ENCODE results near the gene CDK5RAP1.
"Not testable (repeated sequence)": the region's sequence is repeated elsewhere in the genome, so short reads cannot be mapped to it uniquely, and the experiment has no call there.

CDK5RAP1 gene, protein sequence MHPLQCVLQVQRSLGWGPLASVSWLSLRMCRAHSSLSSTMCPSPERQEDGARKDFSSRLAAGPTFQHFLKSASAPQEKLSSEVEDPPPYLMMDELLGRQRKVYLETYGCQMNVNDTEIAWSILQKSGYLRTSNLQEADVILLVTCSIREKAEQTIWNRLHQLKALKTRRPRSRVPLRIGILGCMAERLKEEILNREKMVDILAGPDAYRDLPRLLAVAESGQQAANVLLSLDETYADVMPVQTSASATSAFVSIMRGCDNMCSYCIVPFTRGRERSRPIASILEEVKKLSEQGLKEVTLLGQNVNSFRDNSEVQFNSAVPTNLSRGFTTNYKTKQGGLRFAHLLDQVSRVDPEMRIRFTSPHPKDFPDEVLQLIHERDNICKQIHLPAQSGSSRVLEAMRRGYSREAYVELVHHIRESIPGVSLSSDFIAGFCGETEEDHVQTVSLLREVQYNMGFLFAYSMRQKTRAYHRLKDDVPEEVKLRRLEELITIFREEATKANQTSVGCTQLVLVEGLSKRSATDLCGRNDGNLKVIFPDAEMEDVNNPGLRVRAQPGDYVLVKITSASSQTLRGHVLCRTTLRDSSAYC

DNA sequence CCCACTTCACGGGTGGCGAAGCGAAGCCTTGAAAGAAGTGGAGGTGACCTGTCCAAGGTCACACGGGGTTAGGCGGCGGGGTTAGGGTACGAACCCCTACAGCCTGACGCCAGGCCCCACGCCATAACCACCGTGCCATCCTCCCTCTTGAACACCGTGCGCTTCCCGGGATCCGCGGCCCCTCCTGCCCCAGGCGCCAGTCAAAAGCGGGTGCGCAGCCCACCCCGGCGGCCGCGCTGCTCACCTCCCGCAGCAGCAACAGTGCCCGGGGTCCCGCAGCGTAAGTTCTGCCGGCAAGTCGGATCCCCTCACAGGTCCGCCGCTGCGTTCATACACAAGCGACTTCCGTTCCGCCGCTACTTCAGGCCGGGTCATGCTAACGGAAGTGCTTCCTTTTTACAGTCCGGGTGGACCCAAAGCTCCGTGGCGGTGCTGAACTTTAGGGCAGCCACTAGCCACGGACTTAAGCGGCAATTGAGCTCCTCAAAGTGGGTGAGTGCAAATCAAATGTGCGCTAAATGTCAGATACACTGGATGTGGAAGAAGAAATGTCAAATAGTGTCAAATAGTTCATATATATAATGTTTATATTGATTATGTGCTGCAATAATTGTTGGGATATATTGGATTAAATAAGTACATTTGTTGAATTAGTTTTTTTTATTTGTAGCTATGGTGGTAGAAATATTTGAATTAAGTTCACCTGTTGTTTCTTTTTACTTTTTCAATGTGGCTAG is at the start of gene CDK5RAP1:
TSS of gene CDK5RAP1 (minus strand) at position 336 of the 737 bp plus-strand sequence. CDS start 4,455 bp downstream, outside the sequence.
- peak; percentile 87 for DNase-seq (ENCODE audit: low spot score)

DNA sequence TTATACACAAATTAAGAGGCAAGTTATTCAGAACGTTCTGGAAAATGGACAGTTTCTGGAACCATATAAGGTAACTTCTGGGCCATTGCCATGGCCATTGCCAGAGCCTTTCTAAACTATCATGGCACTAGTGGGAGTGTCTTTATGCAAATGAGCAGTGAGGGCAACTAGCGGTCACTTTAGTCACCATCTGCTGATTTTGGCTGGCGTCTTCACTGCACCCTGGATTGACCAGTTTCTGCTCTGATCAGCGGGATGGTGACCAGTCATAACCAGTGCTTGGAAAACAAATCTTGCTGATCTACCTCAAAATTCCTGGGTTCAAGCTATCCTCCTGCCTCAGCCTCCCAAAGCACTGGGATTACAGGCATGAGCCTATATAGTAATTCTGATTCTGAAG is 49.5 kb upstream of the CDK5RAP1 start:
- DNase-seq (ENCODE audit: low spot score) = no peak

DNA sequence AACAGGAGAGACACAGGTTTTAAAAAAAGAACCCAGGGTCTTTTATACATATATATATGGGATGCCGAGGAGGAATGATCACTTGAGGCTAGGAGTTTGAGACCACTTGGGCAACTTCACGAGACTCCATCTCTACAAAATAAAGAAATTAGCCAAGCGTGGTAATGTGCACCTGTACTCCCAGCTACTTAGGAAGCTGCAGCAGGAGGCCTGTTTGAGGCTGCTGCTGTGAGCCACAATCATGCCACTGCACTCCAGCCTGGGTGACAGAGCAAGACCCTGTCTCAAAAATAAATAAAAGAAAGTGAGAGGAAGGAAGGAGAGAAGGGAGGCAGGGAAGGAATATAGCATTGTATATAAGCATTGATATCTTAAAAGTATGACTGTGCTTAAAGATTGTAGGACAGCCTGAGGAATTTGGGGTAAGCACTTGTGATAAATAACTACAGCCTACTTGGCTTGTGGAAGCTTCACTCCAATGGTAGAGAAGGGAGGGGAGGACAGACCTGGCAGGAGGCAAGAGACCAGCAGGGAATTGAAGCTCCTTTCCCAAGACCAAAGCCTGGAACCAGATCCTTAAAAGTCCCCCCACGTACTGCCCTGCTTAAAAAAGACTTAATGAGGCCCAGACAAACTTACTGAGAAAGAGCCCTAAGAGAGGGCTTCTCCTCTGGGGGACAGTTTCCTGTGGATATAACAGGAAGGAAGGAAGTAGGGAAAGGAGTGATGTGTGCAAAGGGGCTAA is 44.7 kb upstream of the CDK5RAP1 start:
- no peak for DNase-seq (ENCODE audit: low spot score)

DNA sequence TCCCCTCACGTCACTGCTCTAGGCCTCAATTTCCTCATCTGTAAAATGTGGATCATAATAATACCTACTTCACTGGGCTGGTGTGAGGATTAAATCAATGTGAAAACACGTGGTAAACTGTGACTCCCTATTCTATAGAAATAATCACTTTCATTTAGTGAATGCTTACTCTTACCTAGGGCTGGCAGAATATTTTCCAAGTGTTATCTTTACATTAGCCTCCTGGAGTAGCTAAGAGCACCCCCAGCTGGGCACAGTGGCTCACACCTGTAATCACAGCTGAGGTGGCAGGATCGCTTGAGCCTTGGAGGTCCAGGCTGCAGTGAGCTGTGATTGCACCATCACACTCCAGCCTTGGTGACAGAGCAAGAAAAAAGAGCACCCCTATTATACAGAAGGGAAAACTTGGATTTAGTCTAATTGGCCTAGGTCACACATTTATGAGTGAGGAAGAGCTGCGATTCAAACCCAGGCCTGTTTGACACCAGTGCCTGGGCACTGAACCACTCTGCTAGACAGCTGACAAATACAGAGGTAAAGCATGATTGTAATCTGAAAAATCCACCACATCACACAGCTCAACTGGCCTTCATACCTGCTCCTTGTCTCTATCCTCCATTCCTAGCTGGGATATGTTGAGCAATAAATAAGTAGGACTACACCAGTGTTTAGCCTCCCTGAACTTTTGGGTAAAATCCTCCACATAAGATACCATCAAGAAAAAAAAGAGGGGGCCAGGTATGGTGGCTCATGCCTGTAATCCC is 43.7 kb upstream of the CDK5RAP1 start:
- DNase-seq (ENCODE audit: low spot score) = peak; percentile 30

DNA sequence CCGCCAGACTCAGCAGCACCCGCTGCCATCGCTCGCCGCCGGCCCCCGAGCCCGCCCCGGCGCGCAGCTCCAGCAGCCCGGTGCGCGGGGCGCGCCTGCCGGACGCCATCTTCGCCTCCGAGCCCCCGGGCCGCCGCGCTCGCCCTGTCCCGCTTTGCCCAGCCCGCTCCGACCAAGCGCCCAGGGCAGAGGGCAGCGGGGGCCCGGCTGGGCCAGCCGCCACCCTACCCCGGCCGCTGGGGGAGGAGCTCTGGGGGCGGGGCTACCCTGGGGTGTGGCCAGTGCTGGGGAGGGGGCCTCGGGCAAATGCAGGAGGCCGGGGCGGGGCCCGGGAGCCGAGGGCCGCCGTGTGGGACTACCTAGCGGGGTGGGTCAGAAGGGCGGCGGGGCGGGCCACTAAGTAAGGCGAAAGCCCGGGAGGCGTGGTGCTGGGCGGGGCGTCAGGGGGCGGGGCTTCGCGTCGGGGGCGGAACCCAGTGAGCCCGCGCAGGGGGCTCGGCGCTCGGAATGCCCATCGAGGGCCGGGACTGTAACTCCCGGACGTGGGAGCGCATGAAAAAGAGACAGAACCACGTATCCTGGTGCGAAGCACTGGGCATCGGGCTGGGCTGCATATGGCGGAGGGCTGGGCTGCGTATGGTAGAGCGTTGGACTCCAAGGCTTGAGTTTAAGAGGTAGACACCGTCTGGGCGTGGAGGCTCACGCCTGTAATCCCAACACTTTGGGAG is 42.4 kb upstream of the CDK5RAP1 start, which contains the start of gene SNTA1:
TSS of gene SNTA1 (minus strand) at position 252 of the 728 bp plus-strand sequence. CDS start at position 109, 143 bp downstream.
- peak; percentile 92 for DNase-seq (ENCODE audit: low spot score)

DNA sequence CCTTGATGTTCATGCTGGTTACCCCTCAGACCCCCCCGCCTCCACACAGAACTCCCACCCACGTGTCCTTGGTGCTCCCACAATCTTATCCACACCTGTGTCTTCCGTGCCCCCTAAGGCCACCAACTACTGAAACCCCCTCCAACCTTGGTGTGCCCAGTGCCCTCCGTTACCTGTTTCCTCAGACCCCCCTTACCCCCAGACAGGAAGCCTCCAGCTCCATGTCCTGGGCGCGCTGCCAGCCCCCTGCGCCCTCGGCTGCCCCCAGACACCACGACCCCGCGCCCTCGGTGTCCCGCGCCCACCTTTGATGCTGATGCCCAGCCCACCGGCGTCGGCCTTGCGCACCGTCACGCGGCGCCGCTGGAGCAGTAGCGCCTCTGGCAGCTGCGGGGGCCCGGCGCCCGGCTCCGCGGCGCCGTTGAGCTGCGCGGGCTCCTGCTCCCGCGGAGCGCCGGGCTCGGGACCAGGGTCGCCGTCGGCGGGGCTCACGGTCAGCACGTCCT is 41.7 kb upstream of the CDK5RAP1 start:
- no peak for DNase-seq (ENCODE audit: low spot score)

DNA sequence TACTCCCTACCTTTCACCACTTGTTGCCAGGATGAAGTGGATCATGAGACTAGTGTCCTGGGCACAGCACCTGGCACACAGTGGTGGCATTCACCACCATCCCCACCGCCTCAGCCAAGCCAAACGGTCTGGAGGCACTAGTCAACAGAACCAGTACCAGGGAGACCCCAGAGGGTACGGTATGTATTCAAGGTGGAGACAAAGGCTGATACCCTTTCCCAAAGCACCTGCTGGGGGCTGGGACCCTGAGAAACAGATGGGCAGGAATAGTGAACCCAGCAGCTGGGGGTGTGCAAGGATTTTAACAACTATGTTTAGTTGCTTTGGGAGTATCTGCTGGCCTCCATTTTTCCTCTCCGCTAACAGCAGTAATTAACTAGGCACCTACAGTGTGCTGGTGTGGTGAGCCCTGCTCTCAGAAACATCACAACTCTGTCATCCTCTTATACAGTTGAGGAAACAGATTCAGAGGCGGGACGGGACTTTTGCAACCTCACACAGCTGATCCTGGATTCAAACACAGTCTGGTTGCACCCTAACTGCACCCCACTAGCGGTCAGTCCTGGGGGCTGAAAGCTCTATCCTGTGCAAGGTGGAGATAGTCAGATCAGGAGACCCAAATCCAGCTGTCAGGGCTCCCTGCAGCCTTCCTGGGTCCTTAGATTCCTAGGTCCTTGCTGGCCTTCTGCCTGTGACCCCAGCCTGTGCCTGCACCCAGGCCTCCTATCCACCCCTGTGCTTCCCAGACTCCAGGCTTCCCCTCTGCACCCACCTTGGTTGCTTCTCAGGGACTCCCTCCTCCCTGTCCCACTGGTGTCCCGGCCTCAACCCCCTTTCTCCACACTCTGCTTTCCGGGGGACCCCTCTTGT is 41.1 kb upstream of the CDK5RAP1 start:
- DNase-seq (ENCODE audit: low spot score) = no peak

DNA sequence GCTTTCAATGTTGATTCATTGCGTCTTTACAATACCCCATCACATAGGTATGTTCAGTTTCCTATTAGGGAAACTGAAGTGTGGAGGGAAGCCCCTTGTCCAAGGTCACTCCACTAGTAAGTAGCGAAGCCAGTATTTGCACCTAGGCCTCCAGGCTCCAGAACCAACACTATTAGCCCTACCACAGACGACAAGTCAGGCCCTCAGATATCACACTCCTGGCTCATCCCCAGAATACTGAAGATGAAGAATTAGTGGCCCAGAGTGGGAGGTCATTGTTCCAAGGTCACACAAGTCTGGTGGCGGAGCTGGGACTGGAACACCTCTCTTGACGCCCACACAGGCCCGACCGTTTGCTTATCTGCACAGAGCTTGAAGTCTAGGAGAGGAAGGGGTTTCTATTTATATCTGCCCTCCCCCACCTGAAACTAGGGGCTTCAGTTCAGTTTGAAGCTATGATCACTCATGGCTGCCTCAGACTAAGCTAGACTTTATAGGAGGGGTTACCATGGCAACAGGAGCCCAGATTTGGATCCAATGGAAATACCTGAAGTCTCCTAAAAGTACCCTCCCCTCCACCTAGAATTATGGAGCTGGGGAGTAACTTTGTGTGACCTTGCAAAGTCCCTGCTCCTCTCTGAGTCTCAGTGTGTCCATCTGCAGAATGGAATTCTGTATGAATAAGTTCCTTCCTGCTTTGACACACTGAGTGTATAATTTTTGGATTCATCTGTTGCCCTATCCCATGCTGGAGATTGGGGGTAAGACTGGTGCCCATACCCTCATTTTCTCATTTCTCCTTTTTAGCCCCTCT is 40.0 kb upstream of the CDK5RAP1 start:
- no peak for DNase-seq (ENCODE audit: low spot score)

DNA sequence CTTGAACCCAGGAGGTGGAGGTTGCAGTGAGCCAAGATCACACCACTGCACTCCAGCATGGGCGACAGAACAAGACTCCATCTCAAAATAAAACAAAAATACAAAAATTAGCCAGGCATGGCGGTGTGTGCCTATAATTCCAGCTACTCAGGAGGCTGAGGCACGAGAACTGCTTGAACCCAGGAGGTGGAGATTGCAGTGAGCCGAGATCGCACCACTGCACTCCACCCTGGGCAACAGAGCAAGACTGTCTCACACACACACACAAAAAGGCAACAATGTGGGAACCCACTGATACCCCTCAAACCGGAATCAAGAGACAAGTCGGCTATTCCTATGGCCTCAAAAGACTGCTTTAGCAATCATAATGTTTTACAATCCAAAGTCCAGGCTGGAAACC is 39.2 kb upstream of the CDK5RAP1 start:
- not testable (repeated sequence) for DNase-seq (ENCODE audit: low spot score)

DNA sequence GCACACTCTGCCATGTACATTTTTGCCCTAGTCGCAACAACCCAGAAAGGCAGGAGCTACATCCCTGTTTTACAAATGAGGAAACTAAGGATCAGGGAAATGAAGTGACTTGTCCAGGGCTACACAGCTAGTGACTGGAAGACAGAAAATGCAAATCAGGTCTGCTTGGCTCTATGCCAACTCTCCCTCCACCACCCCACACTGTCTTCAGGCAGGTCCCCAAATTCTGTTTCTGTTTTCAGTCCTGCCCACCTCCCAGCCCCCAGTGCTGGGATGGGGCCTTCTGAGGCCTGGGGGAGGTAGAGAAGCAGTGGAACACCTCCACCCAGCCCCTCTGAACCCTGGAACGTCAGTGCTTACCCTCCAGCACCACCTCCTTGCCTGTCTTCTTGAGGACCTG is 37.2 kb upstream of the CDK5RAP1 start:
- no peak for DNase-seq (ENCODE audit: low spot score)

DNA sequence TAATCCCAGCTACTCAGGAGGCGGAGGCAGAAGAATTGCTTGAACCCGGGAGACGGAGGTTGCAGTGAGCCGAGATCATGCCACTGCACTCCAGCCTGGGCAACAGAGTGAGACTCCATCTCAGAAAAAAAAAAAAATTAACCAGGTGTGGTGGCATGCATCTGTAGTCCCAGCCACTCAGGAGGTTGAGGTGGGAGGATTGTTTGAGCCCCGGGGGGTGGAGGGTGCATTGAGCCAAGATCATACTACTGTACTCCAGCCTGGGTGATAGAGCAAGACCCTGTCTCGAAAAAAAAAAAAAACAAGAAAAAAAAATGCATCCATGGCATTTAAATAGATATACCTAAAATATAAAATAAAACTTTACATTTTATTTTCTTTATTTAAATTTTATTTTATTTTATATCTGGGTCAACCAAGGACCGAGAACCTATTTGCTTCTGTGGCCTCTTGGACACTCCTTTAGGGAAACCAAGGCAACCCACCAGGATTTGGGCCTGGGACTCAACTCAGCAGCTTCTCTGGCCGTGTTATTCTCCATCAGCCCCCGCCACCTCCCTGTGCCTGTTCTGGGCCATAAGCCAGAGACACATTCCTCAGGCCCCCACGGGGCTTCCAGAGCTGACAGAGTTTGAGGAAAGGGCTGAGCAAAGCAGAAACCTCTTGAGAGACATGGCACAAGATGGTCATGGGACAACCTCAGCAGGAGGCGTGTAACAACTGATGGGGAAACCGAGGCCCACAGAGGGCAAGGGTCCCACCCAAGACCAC is 36.0 kb upstream of the CDK5RAP1 start:
- no peak for DNase-seq (ENCODE audit: low spot score)

DNA sequence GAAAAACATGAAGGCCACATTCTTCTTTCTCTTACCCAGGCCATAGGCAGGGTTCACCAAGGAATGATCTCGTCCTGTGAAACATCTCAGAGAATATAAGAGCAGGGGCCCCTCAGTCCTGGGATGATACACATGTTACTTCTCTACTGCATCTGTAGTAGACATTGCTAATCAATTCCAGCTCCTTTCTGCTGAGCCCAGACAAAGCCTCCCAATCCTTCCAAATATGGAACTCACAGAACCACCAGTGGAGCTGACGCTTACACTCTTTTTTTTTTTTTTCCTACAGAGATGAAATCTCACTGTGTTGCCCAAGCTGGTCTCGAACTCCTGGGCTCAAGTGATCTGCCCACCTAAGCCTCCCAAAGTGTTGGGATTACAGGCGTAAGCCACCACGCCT is 33.1 kb upstream of the CDK5RAP1 start:
- DNase-seq (ENCODE audit: low spot score) = no peak

DNA sequence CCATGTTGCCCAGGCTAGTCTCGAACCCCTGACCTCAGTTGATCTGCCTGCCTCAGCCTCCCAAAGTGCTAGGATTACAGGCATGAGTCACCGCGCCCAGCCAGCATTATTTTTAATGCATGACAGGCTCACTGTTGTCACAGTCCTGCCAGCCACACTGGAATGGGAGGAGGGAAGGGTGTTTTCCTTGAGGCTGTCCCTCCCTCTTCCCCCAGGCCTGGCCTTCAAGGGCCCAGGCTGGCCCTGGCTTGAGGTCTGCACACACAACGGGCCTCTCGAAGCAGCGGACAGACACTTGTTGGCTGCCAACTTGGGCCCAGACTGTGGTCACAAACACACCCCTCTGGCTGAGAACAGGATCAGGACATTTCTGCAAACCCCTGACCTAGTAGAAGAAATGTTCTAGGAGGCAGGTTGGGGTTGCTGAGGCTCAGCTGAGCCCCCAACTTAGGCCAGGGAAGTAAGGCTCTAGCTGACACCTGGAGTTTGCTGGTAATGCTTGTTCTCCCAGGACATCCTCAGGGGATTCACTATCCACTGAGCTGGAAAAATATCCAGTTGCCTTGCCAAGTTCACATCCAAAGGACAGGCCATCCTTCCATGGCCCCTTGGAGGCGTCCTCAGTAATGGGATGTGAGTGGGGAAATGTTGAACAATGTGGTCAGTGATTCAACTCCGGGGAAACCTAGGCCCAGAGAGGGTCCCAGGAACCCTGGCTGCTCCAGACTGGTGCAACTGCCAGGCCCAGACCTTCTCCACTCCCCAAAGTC is 32.3 kb upstream of the CDK5RAP1 start:
- DNase-seq (ENCODE audit: low spot score) = no peak

DNA sequence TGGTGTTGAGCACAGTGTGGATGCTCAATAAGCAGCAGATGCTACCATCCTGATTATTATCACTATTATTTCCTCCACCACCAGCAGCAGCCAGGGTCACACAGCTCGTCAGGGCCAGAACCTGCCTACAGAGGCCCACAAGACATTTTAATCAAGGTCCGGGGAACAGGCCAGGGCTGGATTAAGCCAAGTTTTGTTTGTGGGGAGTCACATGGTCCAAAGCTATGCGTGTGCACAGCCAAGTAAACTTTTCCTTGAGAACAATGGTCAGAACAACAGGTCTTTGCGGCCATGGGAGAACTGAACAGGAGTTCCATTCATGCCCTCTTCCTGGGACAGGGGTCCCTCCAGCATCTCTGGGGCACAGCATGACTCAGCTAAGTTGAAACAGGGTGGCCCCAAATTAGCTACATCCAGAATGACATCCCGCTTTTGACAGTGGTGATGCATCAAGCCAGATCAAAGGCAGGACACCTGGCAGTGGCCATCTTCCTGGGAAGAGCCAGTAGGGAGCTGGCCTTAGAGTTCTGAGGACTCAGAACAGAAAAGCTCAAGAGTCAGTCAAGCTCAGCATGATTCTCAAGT is 30.6 kb upstream of the CDK5RAP1 start:
- no peak for DNase-seq (ENCODE audit: low spot score)

DNA sequence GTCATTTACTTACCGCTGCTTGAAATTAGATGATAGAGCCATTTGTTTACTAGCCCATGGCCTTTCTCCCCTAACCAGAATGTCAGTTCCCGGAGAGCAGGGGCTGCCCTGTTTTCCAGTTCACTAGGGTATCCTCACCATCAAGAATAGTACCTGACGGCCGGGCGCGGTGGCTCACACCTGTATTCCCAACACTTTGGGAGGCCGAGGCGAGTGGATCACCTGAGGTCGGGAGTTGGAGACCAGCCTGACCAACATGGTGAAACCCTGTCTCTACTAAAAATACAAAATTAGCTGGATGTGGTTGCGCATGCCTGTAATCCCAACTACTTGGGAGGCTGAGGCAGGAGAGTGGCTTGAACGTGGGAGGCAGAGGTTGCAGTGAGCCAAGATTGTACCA is 22.6 kb upstream of the CDK5RAP1 start:
- DNase-seq (ENCODE audit: low spot score) = not testable (repeated sequence)

DNA sequence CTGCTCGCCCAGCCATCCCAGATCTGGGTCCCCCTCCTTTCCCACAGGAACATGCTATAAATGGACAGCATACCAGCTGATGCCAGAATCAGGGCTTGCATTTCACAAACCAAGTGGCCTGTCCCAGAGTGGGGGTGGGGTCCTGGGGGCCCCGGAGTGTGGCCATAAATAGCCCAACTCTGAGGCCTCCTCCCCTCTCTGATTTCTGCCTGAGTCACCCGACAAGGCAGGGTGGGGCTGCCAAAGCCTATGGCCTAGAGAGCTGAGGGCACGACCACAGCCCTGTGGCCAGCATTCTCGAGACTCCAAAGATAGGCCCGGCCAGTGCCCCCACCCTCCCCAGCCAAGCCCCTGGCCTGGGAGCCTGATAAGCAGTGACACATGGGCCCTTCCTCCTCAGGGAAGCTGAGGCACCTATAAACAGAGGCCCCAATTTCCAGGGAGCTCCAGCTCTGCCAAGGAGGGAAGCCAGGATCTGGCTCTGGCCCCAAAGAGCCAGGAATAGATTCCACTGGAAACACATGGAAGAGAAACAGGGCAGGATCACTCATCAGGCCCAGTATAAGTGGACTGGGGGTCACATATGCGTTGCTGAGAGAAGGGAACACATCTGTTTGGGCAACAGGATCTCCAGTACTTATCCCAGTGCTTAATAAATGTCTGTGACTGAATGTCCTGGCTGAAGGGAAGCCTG is 22.0 kb upstream of the CDK5RAP1 start:
- DNase-seq (ENCODE audit: low spot score) = no peak

Measured in CD4-positive, alpha-beta T cell treated with Interleukin-15 for 4 hours (primary cell).